MM.1S (cell line): ENCODE measurements around the gene IMMT.

Experiments
- DNase-seq: peaks from one replicate; pipeline ENCODE4 v3.0.0-alpha.2; 2015
- H2AFZ ChIP-seq: fragments of 300-600 bp; sonication (generic); 2 replicates; pipeline ENCODE4 v1.6.0; 2016; ENCODE audit warnings: antibody characterized with exemption, low read length
- H3F3A ChIP-seq: fragments of 300-600 bp; sonication (generic); 2 replicates; pipeline ENCODE4 v1.6.1; 2016; ENCODE audit warnings: mild to moderate bottlenecking, antibody characterized with exemption, low read length, moderate library complexity, mixed read lengths; ENCODE audit not compliant: insufficient read depth
- H3K27ac ChIP-seq: fragments of 300-600 bp; sonication (generic); 2 replicates; pipeline ENCODE4 v1.5.1; 2016; ENCODE audit warnings: mild to moderate bottlenecking, low read length
- H3K27me3 ChIP-seq: fragments of 300-600 bp; sonication (generic); replicated peaks from 2 replicates; pipeline ENCODE4 v1.6.0; 2016; ENCODE audit warnings: low read length; ENCODE audit not compliant: insufficient read depth
- H3K36me3 ChIP-seq: fragments of 300-600 bp; sonication (generic); replicated peaks from 2 replicates; pipeline ENCODE4 v1.6.1; 2016; ENCODE audit warnings: mild to moderate bottlenecking, low read length, mixed read lengths; ENCODE audit not compliant: insufficient read depth
- H3K4me1 ChIP-seq: fragments of 300-600 bp; sonication (generic); 2 replicates; pipeline ENCODE4 v1.6.1; 2016; ENCODE audit warnings: low read length, mixed read lengths
- H3K4me2 ChIP-seq: fragments of 300-600 bp; sonication (generic); 2 replicates; pipeline ENCODE4 v1.6.0; 2016; ENCODE audit warnings: low read depth, low read length
- H3K4me3 ChIP-seq: fragments of 300-600 bp; sonication (generic); 2 replicates; pipeline ENCODE4 v1.5.1; 2016; ENCODE audit warnings: low read length, mixed read lengths
- H3K79me2 ChIP-seq: fragments of 300-600 bp; sonication (generic); 2 replicates; pipeline ENCODE4 v1.6.1; 2016; ENCODE audit warnings: mixed run types, low read length, mixed read lengths
- H3K9ac ChIP-seq: fragments of 300-600 bp; sonication (generic); 2 replicates; pipeline ENCODE4 v1.6.1; 2016; ENCODE audit warnings: low read length, mixed read lengths
- H3K9me2 ChIP-seq: fragments of 300-600 bp; sonication (generic); replicated peaks from 2 replicates; pipeline ENCODE4 v1.6.1; 2016; ENCODE audit warnings: mild to moderate bottlenecking, low read length, mixed read lengths; ENCODE audit not compliant: insufficient read depth
- H3K9me3 ChIP-seq: fragments of 300-600 bp; sonication (generic); replicated peaks from 2 replicates; pipeline ENCODE4 v1.6.1; 2016; ENCODE audit warnings: mild to moderate bottlenecking, low read length, mixed read lengths; ENCODE audit not compliant: insufficient read depth
- H4K20me1 ChIP-seq: fragments of 300-600 bp; sonication (generic); 2 replicates; pipeline ENCODE4 v1.6.1; 2016; ENCODE audit warnings: mild to moderate bottlenecking, low read length, moderate library complexity, mixed read lengths; ENCODE audit not compliant: insufficient read depth
- CTCF ChIP-seq: fragments of 300-600 bp; sonication (generic); IDR thresholded peaks from 2 replicates; pipeline ENCODE4 v1.5.1; 2016; ENCODE audit warnings: antibody characterized with exemption, low read length, mixed read lengths
- EZH2 ChIP-seq: fragments of 300-600 bp; sonication (generic); optimal IDR thresholded peaks from 2 replicates; pipeline ENCODE3; 2017; ENCODE audit warnings: low read depth, mild to moderate bottlenecking, antibody characterized with exemption, low read length, mixed read lengths
- EZH2phosphoT487 ChIP-seq: fragments of 300-600 bp; sonication (generic); IDR thresholded peaks from 2 replicates; pipeline ENCODE4 v1.6.1; 2018; ENCODE audit warnings: antibody characterized with exemption, low read length

IMMT gene

DNA sequence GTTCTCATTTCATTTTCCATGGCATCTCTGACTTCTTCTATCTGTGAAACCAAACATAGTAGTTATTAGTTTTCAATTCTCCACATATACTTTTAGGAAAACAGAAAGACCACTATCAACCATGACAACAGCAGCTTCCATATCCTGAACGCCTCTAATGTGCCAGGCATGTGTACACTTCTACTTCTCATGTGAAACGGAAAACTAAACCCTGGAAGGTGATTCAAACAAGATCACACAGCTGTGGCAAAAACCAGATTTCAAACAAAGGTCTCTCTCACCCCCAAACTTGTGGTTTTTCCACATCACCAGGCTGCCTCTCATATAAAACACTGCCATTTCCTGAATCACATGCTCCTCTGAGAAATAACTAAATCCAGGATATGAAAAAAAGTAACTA is 47.5 kb downstream of the IMMT start:
- Histone ChIP-seq H3K9ac (no peak overlapping the region), H3K27me3 (no peaks in the 10 kb centered on the region), H3K4me2 (no peak overlapping the region)

GRCh38 chr2:86143926-86144685 is 51.2 kb downstream of the IMMT start:
- Histone ChIP-seq H2AFZ (no peak overlapping the region), H3F3A (peaks cover 36% of the 10 kb centered on the region), H3K9ac (no peak overlapping the region), H3K36me3 (peaks cover 29% of the 10 kb centered on the region), H3K79me2 (0 out of 2 replicates have a peak, but pooled peaks cover 12% of the 10 kb centered on the region), H3K4me2 (no peak overlapping the region), H4K20me1 (no peaks in the 10 kb centered on the region), H3K27me3 (no peaks in the 10 kb centered on the region), H3K4me3 (no peak overlapping the region), H3K9me2 (no peaks in the 10 kb centered on the region), H3K9me3 (no peaks in the 10 kb centered on the region), H3K27ac (no peak overlapping the region), H3K4me1 (0 out of 2 replicates have a peak, but pooled peaks cover 3% of the 10 kb centered on the region)
- TF ChIP-seq EZH2phosphoT487: no peak
- TF ChIP-seq EZH2: no peak
- no peak for TF ChIP-seq CTCF
- no peak for DNase-seq

More for the DNA sequence above, 47.5 kb downstream of the IMMT start:
- Histone ChIP-seq H3K79me2 (0 out of 2 replicates have a peak, but pooled peaks cover 14% of the 10 kb centered on the region), H3K9me2 (no peaks in the 10 kb centered on the region), H3K9me3 (no peaks in the 10 kb centered on the region), H3F3A (peaks cover 41% of the 10 kb centered on the region), H3K4me3 (no peak overlapping the region), H3K36me3 (peaks cover 30% of the 10 kb centered on the region), H2AFZ (no peak overlapping the region), H3K27ac (no peak overlapping the region), H3K4me1 (no peaks in the 10 kb centered on the region), H4K20me1 (no peaks in the 10 kb centered on the region)
- no peak for DNase-seq
- TF ChIP-seq EZH2phosphoT487 (no peak), EZH2 (no peak), CTCF (no peak)

DNA sequence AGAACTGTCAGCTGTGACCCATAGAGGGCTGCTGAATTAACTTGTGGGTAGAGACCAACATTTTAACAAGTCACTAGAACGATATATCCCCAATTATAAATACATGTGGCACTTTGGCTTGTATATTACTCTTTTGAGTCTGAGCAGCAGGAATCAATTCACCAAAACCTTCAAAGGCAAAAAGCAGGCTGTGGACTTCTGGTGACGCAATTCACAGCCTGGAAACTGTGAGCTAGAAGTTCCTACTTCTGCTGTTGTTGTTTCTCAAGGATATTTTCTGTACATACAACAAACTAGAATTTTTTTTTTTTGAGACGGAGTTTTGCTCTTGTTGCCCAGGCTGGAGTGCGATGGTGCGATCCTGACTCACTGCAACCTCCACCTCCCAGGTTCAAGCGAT is 52.0 kb downstream of the IMMT start:
- Histone ChIP-seq H4K20me1 (no peaks in the 10 kb centered on the region), H3K4me1 (0 out of 2 replicates have a peak, but pooled peaks cover 3% of the 10 kb centered on the region), H3K27me3 (no peaks in the 10 kb centered on the region), H3K79me2 (0 out of 2 replicates have a peak, but pooled peaks cover 7% of the 10 kb centered on the region), H3K9me3 (no peaks in the 10 kb centered on the region), H3K9ac (no peak overlapping the region), H3K9me2 (no peaks in the 10 kb centered on the region), H3K4me2 (no peak overlapping the region), H3F3A (peaks cover 31% of the 10 kb centered on the region), H3K36me3 (peaks cover 28% of the 10 kb centered on the region; the same call in 1 of the 2 replicates), H3K27ac (no peak overlapping the region), H3K4me3 (no peak overlapping the region), H2AFZ (no peak overlapping the region)
- TF ChIP-seq EZH2 (no peak), EZH2phosphoT487 (no peak), CTCF (no peak)
- no peak for DNase-seq
